Muscle of leg (tissue), 11 donors: ENCODE results near the gene EVA1B. TPM values are rescaled to one million over a fixed set of nuclear protein-coding genes. Genes with fewer than 3 reads are reported as not detected.

ENCODE experiments used
- DNase-seq: peaks from one replicate; pipeline ENCODE4 v3.0.0; 2013
- H3K27ac ChIP-seq: one replicate; pipeline ENCODE4 v1.5.1; 2013; ENCODE audit warnings: mild to moderate bottlenecking, low read length, control low read depth
- H3K27me3 ChIP-seq: one replicate; pipeline ENCODE4 v1.6.1; 2013; ENCODE audit warnings: low read length; ENCODE audit not compliant: control insufficient read depth, insufficient read depth
- H3K36me3 ChIP-seq: one replicate; pipeline ENCODE4 v1.6.1; 2013; ENCODE audit warnings: low read length; ENCODE audit not compliant: control insufficient read depth, insufficient read depth
- H3K4me1 ChIP-seq: one replicate; pipeline ENCODE4 v1.6.1; 2013; ENCODE audit warnings: low read length; ENCODE audit not compliant: control insufficient read depth, insufficient read depth
- H3K4me3 ChIP-seq: one replicate; pipeline ENCODE4 v1.5.1; 2013; ENCODE audit warnings: low read length, control low read depth
- H3K9me3 ChIP-seq: replicated peaks from 2 replicates; pipeline ENCODE4 v1.6.1; 2013; ENCODE audit warnings: low read depth, low read length; ENCODE audit not compliant: control insufficient read depth
- WGBS: methylation state at CpG from one replicate; pipeline ENCODE4 v1.1.5; 2013; ENCODE audit warnings: missing lambda C conversion rate; ENCODE audit not compliant: insufficient coverage; 5-methylcytosine and 5-hydroxymethylcytosine counted together
- polyA plus RNA-seq, 8 donors: library from polyadenylated mRNA; unstranded; fragments of 120-200 nt; gene quantifications; one replicate each; pipeline versions ENCODE4 v1.2.1 to v1.2.3, GENCODE V29; 2013; ENCODE audit warnings: inconsistent platforms in 1 of 8, low replicate concordance in 1 of 8; ENCODE audit not compliant: insufficient read length in 8 of 8, insufficient read depth in 1 of 8
- total RNA-seq: library from RNA; stranded (reverse); fragments of 120-200 nt; gene quantifications from one replicate; pipeline ENCODE4 v1.2.4, GENCODE V29; 2013

EVA1B gene
- total and polyA plus RNA-seq, 9 donors: 28.5 to 58.3 (median 48.0) TPM

DNA sequence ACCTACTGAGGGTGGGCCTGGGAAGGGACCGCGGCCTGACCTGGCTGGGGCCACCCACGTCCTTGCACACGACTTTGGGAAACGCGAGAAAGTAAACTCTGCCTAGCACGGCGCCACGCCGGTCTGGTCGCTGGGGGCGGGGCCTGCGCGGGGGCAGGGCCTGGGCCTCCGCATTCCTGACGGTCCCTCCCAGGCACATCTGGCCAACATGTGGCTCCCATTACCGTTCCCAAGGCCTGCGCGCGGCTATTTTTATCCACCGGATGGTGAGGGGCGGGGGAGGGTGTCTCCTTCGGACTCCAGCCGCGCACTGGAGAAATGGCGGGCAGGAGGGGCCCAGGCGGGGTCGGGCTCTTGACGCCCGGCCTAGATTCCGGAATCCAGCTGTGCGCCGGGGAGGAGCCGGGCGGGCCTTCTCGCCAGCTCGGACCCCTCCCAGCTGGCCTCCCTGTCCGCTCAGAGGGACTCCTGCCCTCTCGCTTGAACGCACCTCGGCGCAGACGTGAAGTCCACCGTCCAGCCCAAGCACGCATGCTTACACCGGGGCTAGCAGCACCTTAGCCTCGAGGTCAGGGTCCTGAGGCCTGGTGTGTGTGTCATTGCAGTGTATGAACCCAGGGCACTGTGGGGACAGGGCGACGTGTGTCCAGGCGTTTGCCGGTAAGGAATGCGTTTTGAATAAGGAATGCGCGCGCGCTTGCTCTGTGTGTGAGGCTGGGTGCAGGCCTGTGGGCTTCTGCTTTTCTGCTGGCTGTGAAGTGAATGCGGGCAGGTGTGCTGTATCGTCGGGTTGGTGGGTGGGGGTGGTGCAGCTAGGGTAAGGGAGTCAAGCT, 2.1 kb downstream of the EVA1B start:
- DNase-seq: peak; percentile 99
- Histone ChIP-seq H3K4me1 (peaks cover 33% of the 10 kb centered on the region), H3K4me3 (peak overlapping the region; percentile 76), H3K27ac (peak overlapping the region; percentile 80), H3K36me3 (peaks cover 12% of the 10 kb centered on the region), H3K27me3 (peaks cover 3% of the 10 kb centered on the region), H3K9me3 (no peaks in the 10 kb centered on the region)
- WGBS: 2% methylated on average over 58 of the region's 59 CpGs

DNA sequence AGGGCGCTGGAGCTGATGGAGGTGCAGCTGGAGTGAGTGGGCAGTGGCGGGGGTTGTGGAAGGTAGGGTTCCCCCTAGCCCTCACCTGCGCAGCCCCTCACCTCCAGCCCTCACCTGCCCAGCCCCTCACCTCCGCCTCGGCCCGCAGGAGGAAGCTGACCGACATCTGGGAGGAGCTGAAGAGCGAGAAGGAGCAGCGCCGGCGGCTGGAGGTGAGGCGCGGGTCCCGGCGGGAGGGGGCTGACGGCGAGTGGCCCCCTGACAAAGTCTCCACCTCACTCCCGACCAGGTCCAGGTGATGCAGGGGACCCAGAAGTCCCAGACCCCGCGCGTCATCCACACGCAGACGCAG, 2.7 kb downstream of the EVA1B start:
- H3K27ac ChIP-seq: peak overlapping the region; percentile 77

DNA sequence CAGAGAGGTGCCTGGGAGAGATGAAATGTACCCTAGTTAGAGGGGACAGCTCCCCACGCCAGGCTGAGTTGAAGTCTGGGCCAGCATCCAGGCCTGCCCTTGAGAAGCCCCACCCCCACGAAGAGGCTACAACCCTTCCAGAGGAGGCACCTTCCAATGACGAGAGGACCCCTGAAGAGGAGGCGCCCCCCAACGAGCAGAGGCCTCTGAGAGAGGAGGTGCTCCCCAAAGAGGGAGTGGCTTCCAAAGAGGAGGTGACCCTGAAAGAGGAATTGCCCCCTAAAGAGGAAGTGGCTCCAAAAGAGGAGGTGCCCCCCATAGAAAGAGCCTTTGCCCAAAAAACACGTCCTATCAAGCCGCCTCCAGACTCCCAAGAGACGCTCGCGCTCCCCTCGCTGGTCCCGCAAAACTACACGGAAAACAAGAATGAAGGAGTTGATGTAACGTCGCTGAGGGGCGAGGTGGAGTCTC, 3.1 kb downstream of the EVA1B start:
- WGBS: 8% methylated on average over 7 of the region's 16 CpGs
- H3K4me3 ChIP-seq: peak overlapping the region; percentile 76
- H3K27ac ChIP-seq: peak overlapping the region; percentile 77
- peaks cover 12% of the 10 kb centered on the region for H3K36me3 ChIP-seq
- DNase-seq: peak; percentile 48
- H3K4me1 ChIP-seq: peaks cover 33% of the 10 kb centered on the region
- H3K27me3 ChIP-seq: peaks cover 3% of the 10 kb centered on the region
- no peaks in the 10 kb centered on the region for H3K9me3 ChIP-seq

More for the DNA sequence above, 2.7 kb downstream of the EVA1B start:
- Histone ChIP-seq H3K4me1 (peaks cover 33% of the 10 kb centered on the region), H3K27me3 (peaks cover 3% of the 10 kb centered on the region), H3K9me3 (no peaks in the 10 kb centered on the region), H3K36me3 (peaks cover 12% of the 10 kb centered on the region), H3K4me3 (peak overlapping the region; percentile 76)
- DNase-seq: no peak
- 2% methylated on average over 18 of the region's 23 CpGs for WGBS

DNA sequence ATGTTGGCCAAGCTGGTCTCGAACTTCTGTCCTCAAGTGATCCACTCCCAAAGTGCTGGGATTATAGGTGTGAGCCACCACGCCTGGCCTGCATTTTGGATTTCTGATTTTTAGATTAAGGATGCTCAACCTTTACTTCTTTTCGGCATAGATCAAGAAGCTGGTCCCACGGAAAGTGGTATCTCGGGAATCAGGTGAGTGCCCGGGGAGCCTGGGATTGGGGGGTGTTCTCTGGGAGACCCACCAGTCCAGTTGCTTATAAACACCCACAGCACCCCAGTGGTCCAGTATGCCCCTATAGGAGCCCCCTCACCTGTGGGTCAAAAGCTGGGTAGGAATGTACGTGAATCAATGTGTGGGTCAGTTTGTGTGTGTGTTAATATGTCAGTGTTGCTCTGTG, 14.0 kb downstream of the EVA1B start:
- Histone ChIP-seq H3K27me3 (no peaks in the 10 kb centered on the region), H3K27ac (no peak overlapping the region), H3K9me3 (no peaks in the 10 kb centered on the region), H3K36me3 (peaks cover 9% of the 10 kb centered on the region), H3K4me1 (peaks cover 16% of the 10 kb centered on the region), H3K4me3 (no peak overlapping the region)
- 90% methylated on average over 4 of the region's 7 CpGs for WGBS
- no peak for DNase-seq

DNA sequence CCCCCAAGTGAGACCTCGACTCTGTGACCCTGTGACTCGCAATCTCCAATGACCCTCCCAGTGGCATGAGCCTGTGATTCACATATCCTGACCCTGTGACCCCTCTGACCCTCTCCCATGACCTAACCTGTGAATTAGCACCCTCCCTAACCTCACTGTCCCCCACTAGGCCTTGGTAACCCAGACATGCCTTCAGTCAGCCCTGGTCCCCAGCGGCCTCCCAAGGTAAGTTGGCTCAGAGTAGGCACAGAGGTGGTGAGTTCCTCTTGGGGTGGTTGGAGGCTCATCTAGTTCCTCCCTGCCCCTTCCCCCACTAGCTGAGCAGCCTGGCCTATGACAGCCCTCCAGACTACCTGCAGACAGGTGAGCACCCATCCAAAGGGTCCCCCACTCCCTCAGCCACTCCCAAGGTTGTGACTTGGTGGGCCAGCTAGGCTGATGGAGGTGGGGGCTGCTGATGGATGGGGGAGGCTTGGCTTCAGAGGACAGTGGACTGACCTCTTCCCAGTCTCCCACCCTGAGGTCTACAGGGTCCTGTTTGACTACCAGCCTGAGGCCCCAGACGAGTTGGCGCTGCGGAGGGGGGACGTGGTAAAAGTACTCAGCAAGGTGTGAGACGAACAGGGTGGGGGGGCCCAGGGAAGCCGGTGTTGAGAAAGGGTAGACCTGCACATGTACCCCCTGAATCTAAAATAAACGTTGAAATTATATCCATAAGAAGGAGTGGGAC, 15.7 kb downstream of the EVA1B start:
- DNase-seq: no peak
- WGBS: 50% methylated on average over 2 of the region's 10 CpGs
- peaks cover 24% of the 10 kb centered on the region for H3K36me3 ChIP-seq
- H3K27me3 ChIP-seq: no peaks in the 10 kb centered on the region
- H3K9me3 ChIP-seq: no peaks in the 10 kb centered on the region
- peaks cover 16% of the 10 kb centered on the region for H3K4me1 ChIP-seq
- H3K27ac ChIP-seq: no peak overlapping the region
- peak overlapping the region; percentile 56 for H3K4me3 ChIP-seq

DNA sequence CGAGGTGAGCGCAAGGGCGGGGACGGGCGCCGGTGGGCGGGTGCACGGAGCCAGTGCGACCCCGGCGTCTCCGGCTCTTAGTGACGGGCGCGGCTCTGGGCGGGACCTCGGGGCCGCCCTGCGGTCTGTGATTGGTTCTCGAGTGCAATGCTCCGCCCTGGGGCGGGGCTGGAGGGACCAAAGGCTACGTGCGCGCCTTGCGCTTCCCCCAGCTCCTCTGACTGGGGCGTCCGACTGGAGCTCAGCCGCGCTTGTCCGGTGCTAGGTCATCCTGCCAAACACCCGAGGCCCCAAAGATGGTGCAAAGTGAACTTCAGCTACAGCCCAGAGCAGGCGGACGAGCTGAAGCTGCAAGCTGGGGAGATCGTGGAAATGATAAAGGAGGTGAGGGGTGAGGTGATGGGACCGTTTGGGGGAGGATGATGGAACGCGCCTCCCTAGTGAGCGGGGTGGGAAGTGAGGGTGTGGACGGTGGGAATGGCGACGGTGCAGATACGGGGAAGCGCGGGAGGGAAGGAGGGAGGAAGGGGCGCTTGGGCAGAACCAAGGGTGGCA, 16.5 kb downstream of the EVA1B start:
- Histone ChIP-seq H3K27ac (no peak overlapping the region), H3K36me3 (peaks cover 31% of the 10 kb centered on the region), H3K27me3 (no peaks in the 10 kb centered on the region), H3K9me3 (no peaks in the 10 kb centered on the region), H3K4me1 (peaks cover 16% of the 10 kb centered on the region), H3K4me3 (peak overlapping the region; percentile 56)
- under 1% methylated on average over 40 of the region's 46 CpGs for WGBS
- peak; percentile 96 for DNase-seq

DNA sequence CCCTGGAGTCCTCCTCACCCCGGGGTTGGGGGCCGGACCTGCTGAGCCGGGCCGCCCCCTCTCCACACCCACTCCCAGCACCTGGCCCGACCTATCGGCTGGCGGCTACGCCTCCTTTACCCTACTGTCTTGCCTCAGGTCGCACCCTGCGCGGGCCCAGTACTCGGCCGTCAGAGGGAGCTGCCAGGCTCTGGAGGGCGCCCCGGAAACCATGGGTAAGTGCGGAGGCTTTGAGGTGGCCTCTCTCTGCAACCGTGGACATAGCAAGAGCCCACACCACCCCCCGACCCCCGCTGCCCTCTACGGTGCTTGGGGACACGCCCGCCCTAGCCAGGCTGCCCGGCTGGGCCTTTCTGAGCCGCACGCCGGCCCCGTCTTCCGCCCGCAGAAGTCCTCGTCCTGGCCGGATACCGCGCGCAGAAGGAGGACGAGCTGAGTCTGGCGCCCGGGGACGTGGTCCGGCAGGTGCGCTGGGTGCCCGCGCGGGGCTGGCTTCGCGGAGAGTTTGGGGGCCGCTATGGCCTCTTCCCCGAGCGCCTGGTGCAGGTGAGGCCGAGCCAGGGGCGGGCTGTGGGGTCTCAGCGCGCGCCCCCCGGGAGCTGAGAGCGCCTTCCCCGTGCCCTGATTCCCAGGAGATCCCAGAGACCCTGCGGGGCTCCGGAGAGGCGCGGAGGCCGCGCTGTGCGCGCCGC, 17.1 kb downstream of the EVA1B start, which contains the start of gene SH3D21:
SH3D21 (plus strand) TSS at position 159 of the 692 bp plus-strand sequence; CDS start at position 212, 53 bp downstream.
- H3K36me3 ChIP-seq: peaks cover 35% of the 10 kb centered on the region
- WGBS: 2% methylated on average over 64 of the region's 65 CpGs
- peak within 1 kb of the TSS; percentile 56 for H3K4me3 ChIP-seq
- peaks cover 16% of the 10 kb centered on the region for H3K4me1 ChIP-seq
- no peaks in the 10 kb centered on the region for H3K9me3 ChIP-seq
- peak; percentile 37 for DNase-seq
- H3K27me3 ChIP-seq: no peaks in the 10 kb centered on the region
- peak within 1 kb of the TSS; percentile 7 for H3K27ac ChIP-seq

DNA sequence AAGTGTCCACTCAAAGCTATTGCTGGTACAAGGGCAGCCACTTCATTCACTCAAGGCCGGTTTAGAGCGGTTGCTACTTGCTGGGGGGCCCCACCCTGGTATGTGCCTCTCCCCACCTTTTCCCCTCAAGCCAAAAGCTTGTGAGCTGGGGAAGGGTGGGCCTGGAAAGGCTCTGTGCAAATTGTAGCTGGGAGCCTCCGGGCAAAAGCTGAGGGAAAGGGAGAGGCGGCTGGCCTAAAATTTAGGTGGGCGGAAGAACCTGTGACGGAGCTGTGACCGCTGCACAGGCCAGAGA, 17.6 kb downstream of the EVA1B start:
- DNase-seq: no peak
- Histone ChIP-seq H3K4me3 (no peak overlapping the region), H3K27ac (no peak overlapping the region), H3K4me1 (peaks cover 16% of the 10 kb centered on the region), H3K36me3 (peaks cover 40% of the 10 kb centered on the region), H3K9me3 (no peaks in the 10 kb centered on the region), H3K27me3 (no peaks in the 10 kb centered on the region)
- WGBS: 41% methylated on average over 3 of the region's 7 CpGs

DNA sequence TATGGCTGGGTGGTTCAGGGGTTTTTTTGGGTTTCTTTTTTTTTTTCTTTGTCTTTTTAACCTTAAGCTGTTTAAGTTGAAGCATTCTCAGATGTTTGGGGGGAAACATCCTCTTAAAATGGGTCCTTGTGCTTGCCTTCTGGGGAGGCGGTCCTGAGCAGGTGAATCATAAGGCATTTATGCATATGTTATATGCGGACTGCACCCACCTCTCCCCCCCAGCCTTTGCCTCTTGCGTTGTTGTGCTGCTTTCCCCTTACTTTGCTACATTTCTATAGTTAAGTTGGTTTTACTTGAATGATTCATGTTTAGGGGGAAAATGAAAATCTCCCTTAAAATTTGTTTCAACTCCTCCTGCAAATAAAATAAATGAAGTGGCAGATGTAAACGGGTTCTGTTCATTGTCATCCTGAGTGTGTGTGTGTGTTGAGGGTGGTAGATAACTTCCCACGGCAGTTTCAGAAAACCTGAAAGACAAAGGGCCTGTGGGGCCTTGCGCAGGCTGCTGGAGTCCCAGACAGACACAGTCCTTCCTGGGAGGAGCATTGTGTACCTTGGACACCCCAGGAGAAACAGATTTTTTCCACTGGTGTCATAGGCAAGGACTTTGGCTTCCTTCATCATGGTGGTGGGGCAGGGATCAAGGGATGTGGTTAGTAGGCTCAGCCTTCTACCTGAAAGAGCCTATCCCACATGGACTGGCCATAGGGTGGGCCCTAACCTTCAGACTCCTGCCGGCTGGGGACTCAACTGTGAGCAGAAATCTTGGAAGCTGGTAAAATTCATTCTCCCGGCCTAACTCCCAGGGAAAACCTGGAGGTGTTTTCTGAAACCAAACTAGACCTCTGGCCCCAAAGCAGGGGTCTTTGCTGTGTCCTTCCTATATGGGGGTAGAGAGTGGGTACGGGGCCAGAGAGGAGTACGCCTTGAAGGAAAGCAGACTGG, 18.2 kb downstream of the EVA1B start:
- 74% methylated on average over 3 of the region's 10 CpGs for WGBS
- Histone ChIP-seq H3K27me3 (no peaks in the 10 kb centered on the region), H3K4me3 (no peak overlapping the region), H3K4me1 (peaks cover 16% of the 10 kb centered on the region), H3K27ac (no peak overlapping the region), H3K36me3 (peaks cover 45% of the 10 kb centered on the region), H3K9me3 (no peaks in the 10 kb centered on the region)
- no peak for DNase-seq
